PC-3 (cell line): ENCODE results near the gene C5orf22. TPM values are rescaled to one million over a fixed set of nuclear protein-coding genes. Genes with fewer than 3 reads are reported as not detected.

ENCODE experiments used
- ATAC-seq: fragments of 200-7000 bp; cut with Tn5 transposase; 2 replicates; pipeline ENCODE4 v1.9.1; 2020; ENCODE audit warnings: mild to moderate bottlenecking, moderate library complexity
- BruUV-seq: library from RNA; stranded (reverse); fragments of 400-500 nt; replicated peaks from 2 replicates; lab custom pipeline; 2021; lab: Mats Ljungman, UMichigan
- CTCF ChIA-PET: fragments of 300-600 bp; sonication (Branson Sonifier 250); formaldehyde crosslinking; loops from one replicate; lab custom pipeline; 2022; ENCODE audit warnings: antibody characterized with exemption; lab: Charles Lee
- POLR2A ChIA-PET: fragments of 300-600 bp; sonication (Branson Sonifier 250); formaldehyde crosslinking; loops from one replicate; lab custom pipeline; 2022; ENCODE audit warnings: antibody characterized with exemption; ENCODE audit not compliant: unreplicated experiment; lab: Charles Lee
- DNase-seq: peaks from one replicate; pipeline ENCODE4 v3.0.0-alpha.2; 2015
- H2AFZ ChIP-seq: fragments of 300-600 bp; sonication (generic); 2 replicates; pipeline ENCODE4 v1.6.0; 2016; ENCODE audit warnings: antibody characterized with exemption, low read length
- H3F3A ChIP-seq: fragments of 300-600 bp; sonication (generic); one replicate; pipeline ENCODE4 v1.6.0; 2017; ENCODE audit warnings: antibody characterized with exemption, low read length, control low read depth, mild to moderate bottlenecking; ENCODE audit not compliant: unreplicated experiment
- H3K27ac ChIP-seq: fragments of 300-600 bp; sonication (generic); 2 replicates; pipeline ENCODE4 v1.5.1; 2016; ENCODE audit warnings: mild to moderate bottlenecking, low read length
- H3K27me3 ChIP-seq: fragments of 300-600 bp; sonication (generic); 2 replicates; pipeline ENCODE4 v1.6.1; 2016; ENCODE audit warnings: low read length, mixed read lengths
- H3K36me3 ChIP-seq: fragments of 300-600 bp; sonication (generic); 2 replicates; pipeline ENCODE4 v1.6.1; 2016; ENCODE audit warnings: low read depth, mixed run types, low read length, mixed read lengths
- H3K4me1 ChIP-seq: fragments of 300-600 bp; sonication (generic); 2 replicates; pipeline ENCODE4 v1.5.1; 2016; ENCODE audit warnings: low read length; ENCODE audit not compliant: insufficient read depth
- H3K4me2 ChIP-seq: fragments of 300-600 bp; sonication (generic); 2 replicates; pipeline ENCODE4 v1.6.0; 2016; ENCODE audit warnings: low read length
- H3K4me3 ChIP-seq: fragments of 300-600 bp; sonication (generic); 2 replicates; pipeline ENCODE4 v1.5.1; 2016; ENCODE audit warnings: mild to moderate bottlenecking, low read length, mixed read lengths
- H3K79me2 ChIP-seq: fragments of 300-600 bp; sonication (generic); 2 replicates; pipeline ENCODE4 v1.6.1; 2017; ENCODE audit warnings: low read length, mixed read lengths
- H3K9ac ChIP-seq: fragments of 300-600 bp; sonication (generic); 2 replicates; pipeline ENCODE4 v1.6.0; 2016; ENCODE audit warnings: mild to moderate bottlenecking, low read length
- H3K9me2 ChIP-seq: fragments of 300-600 bp; sonication (generic); replicated peaks from 2 replicates; pipeline ENCODE4 v1.6.1; 2016; ENCODE audit warnings: mixed run types, low read length, mixed read lengths
- H3K9me3 ChIP-seq: fragments of 300-600 bp; sonication (generic); 2 replicates; pipeline ENCODE4 v1.6.1; 2016; ENCODE audit warnings: low read length, mixed read lengths
- H4K20me1 ChIP-seq: fragments of 300-600 bp; sonication (generic); 2 replicates; pipeline ENCODE4 v1.6.1; 2016; ENCODE audit warnings: low read length, mixed read lengths
- CTCF ChIP-seq: fragments of 300-600 bp; sonication (generic); conservative IDR thresholded peaks from 2 replicates; pipeline ENCODE4 v1.5.1; 2017; ENCODE audit warnings: antibody characterized with exemption, low read depth, mild to moderate bottlenecking, low read length
- EZH2 ChIP-seq: fragments of 300-600 bp; sonication (generic); IDR thresholded peaks from one replicate; pipeline ENCODE4 v1.6.1; 2017; ENCODE audit warnings: antibody characterized with exemption, mild to moderate bottlenecking, low read length; ENCODE audit not compliant: unreplicated experiment
- EZH2phosphoT487 ChIP-seq: fragments of 300-600 bp; sonication (generic); IDR thresholded peaks from 2 replicates; pipeline ENCODE4 v1.6.1; 2018; ENCODE audit warnings: mild to moderate bottlenecking, antibody characterized with exemption, low read length, borderline replicate concordance
- intact Hi-C: fragments of 100-400 bp; cut with micrococcal nuclease; formaldehyde crosslinking; loops from 2 replicates; pipeline ENCODE4 v1.9.0; 2023
- total RNA-seq: library from RNA; depleted of rRNA; stranded (reverse); fragments of >200 nt; gene quantifications from 2 replicates; pipeline ENCODE4 v1.2.3, GENCODE V29; 2014

The C5orf22 gene
- total RNA-seq, 1 experiment from 2014 or later: 15.3 TPM

DNA sequence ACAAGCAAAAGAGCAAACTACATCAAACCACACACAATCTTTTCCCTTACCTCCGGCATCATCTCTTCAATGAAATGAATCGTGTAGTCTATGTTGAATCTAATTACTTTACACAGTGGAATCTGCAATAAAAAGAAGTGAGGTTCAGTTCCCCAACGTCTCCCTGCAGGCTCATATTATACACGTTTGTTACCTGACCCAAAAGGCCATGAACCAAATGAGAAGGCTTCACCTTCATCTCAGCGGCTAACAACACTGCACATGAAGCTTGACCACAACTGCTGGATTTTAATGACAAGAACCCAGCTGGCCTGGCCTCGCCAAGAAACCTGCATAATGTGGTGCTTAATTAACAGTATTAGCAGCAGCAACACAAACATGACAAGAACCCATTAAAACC, 45.7 kb upstream of the C5orf22 start:
- ATAC-seq: no peak

DNA sequence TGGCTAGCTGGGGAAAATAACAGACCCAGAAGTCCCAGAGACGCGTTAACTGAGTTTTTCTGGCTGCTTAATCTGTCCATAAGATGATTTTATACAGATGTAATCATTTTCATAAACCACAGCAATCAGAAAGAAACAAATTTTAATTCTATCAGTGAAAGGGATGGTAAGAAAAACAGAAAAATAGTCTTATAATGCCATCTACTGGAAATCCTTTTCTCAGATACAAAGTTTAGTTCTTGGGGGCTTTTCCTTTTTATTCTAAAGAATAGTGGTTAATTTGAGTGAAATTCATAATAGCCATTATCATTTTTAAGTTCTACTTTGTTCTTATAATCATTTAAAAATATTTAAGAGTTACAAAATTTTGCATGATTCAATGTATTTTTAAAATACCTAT, 44.6 kb upstream of the C5orf22 start:
- intact Hi-C loops: no loop called here
- ChIA-PET CTCF (no interaction called here), POLR2A (interaction anchor here (0.6 kb wide), 1 partner anchor 500 kb away, joined by 3 read pairs; no protein-coding TSS in a partner anchor)
- Histone ChIP-seq H3K36me3 (peaks cover 35% of the 10 kb centered on the region), H3K9ac (no peak overlapping the region), H4K20me1 (no peaks in the 10 kb centered on the region; the same call in 1 of the 2 replicates), H3K9me2 (no peaks in the 10 kb centered on the region), H3K4me2 (no peak overlapping the region), H3K4me1 (no peaks in the 10 kb centered on the region), H3F3A (no peaks in the 10 kb centered on the region), H3K27ac (no peak overlapping the region), H3K79me2 (no peaks in the 10 kb centered on the region), H3K4me3 (no peak overlapping the region), H3K9me3 (no peaks in the 10 kb centered on the region), H3K27me3 (no peaks in the 10 kb centered on the region), H2AFZ (no peak overlapping the region)
- BruUV-seq: no TSS peak
- no peak for DNase-seq
- ATAC-seq: no peak
- TF ChIP-seq EZH2phosphoT487: no peak
- TF ChIP-seq EZH2: no peak
- TF ChIP-seq CTCF: no peak; the same call in 1 of the 2 replicates

More for the DNA sequence above, 45.7 kb upstream of the C5orf22 start:
- Histone ChIP-seq H4K20me1 (no peaks in the 10 kb centered on the region; the same call in 1 of the 2 replicates), H3K79me2 (no peaks in the 10 kb centered on the region), H3K4me1 (no peaks in the 10 kb centered on the region), H2AFZ (no peak overlapping the region), H3K9me2 (no peaks in the 10 kb centered on the region), H3K36me3 (peaks cover 33% of the 10 kb centered on the region), H3K9ac (no peak overlapping the region), H3K27me3 (no peaks in the 10 kb centered on the region), H3F3A (no peaks in the 10 kb centered on the region), H3K4me3 (no peak overlapping the region), H3K27ac (no peak overlapping the region), H3K9me3 (no peaks in the 10 kb centered on the region), H3K4me2 (no peak overlapping the region)
- no TSS peak for BruUV-seq
- DNase-seq: no peak
- intact Hi-C loops: no loop called here
- CTCF ChIA-PET: no interaction called here
- POLR2A ChIA-PET: no interaction called here
- TF ChIP-seq EZH2phosphoT487 (no peak), EZH2 (no peak), CTCF (no peak)

- Histone ChIP-seq H3K9me3 (no peaks in the 10 kb centered on the region), H3K27me3 (no peaks in the 10 kb centered on the region), H3F3A (no peaks in the 10 kb centered on the region), H3K4me1 (no peaks in the 10 kb centered on the region), H3K4me3 (no peak overlapping the region), H3K36me3 (peaks cover 66% of the 10 kb centered on the region), H3K9ac (no peak overlapping the region), H3K4me2 (no peak overlapping the region), H3K79me2 (no peaks in the 10 kb centered on the region), H3K9me2 (no peaks in the 10 kb centered on the region), H2AFZ (no peak overlapping the region), H3K27ac (no peak overlapping the region), H4K20me1 (no peaks in the 10 kb centered on the region)
- DNase-seq (no peak), ATAC-seq (peak; percentile 56)
- CTCF ChIA-PET: no interaction called here
- intact Hi-C loops: no loop called here
- POLR2A ChIA-PET: no interaction called here
- no TSS peak for BruUV-seq
- TF ChIP-seq EZH2 (no peak), CTCF (no peak), EZH2phosphoT487 (no peak)
Observed at GRCh38 chr5:31492869-31493268, 39.2 kb upstream of the C5orf22 start.
